HepG2 (cell line): Measurements from ENCODE around the gene NGEF.

Experiments
- ELF4 ChIP-seq: sonication (generic); formaldehyde crosslinking; IDR thresholded peaks from 2 replicates; pipeline ENCODE4 v1.5.0; 2020; ENCODE audit warnings: missing genetic modification reagents, mild to moderate bottlenecking, moderate library complexity, borderline replicate concordance
- FOXK1 ChIP-seq: sonication (generic); formaldehyde crosslinking; IDR thresholded peaks from 2 replicates; pipeline ENCODE4 v1.4.0; 2020; ENCODE audit warnings: low read depth, missing genetic modification reagents, borderline replicate concordance
- HMGXB4 ChIP-seq, 2 experiments: sonication (generic) in 1 of 2; formaldehyde crosslinking in 1 of 2; IDR thresholded peaks; 2 replicates each; pipeline versions ENCODE4 v1.4.0 to v1.6.1; 2018 to 2020; ENCODE audit warnings: missing genetic modification reagents in 2 of 2, borderline replicate concordance in 1 of 2, low read depth in 1 of 2, mild to moderate bottlenecking in 1 of 2, missing biosample characterization in 1 of 2
- MAFF ChIP-seq: IDR thresholded peaks from 2 replicates; pipeline ENCODE4 v1.6.1; 2011; ENCODE audit warnings: low read depth, low read length, improper control_type of control experiment
- MAX ChIP-seq: IDR thresholded peaks from 2 replicates; pipeline ENCODE4 v1.6.1; 2012; ENCODE audit warnings: inconsistent platforms
- POLR2A ChIP-seq, 2 experiments: IDR thresholded peaks; 2 replicates each; pipeline ENCODE4 v1.6.1; 2011; ENCODE audit warnings: low read depth in 2 of 2, low read length in 2 of 2, mild to moderate bottlenecking in 1 of 2, moderate library complexity in 1 of 2; ENCODE audit not compliant: insufficient read depth in 1 of 2
- YY1 ChIP-seq: IDR thresholded peaks from 2 replicates; pipeline ENCODE4 v1.6.1; 2011; ENCODE audit warnings: low read length, low read depth, moderate library complexity, mild to moderate bottlenecking; ENCODE audit not compliant: insufficient read depth, insufficient replicate concordance
- ZFP90 ChIP-seq: sonication (generic); formaldehyde crosslinking; IDR thresholded peaks from 2 replicates; pipeline ENCODE4 v1.8.0; 2022; ENCODE audit warnings: missing genetic modification reagents, mild to moderate bottlenecking, inconsistent platforms, borderline replicate concordance
- ZNF138 ChIP-seq: sonication (generic); formaldehyde crosslinking; IDR thresholded peaks from 2 replicates; pipeline ENCODE4 v1.5.0; 2020; ENCODE audit warnings: mild to moderate bottlenecking, low read depth, missing genetic modification reagents

- TF ChIP-seq ELF4 (CRISPR knock-in tag) (no peak), MAFF (no peak), MAX (no peak), FOXK1 (CRISPR knock-in tag) (no peak), HMGXB4 (CRISPR knock-in tag; IDR thresholded peaks at IDR 0.05; ENCODE audit: borderline replicate concordance in 1 of 2, low read depth in 1 of 2) (no peak), POLR2A (IDR thresholded peaks at IDR 0.05; ENCODE audit: insufficient read depth in 1 of 2, low read depth in 2 of 2, low read length in 2 of 2) (no peak), YY1 (no peak), ZNF138 (CRISPR knock-in tag) (no peak), ZFP90 (CRISPR knock-in tag) (no peak)
Measured at GRCh38 chr2:232927793-232928550, 85.1 kb downstream of the NGEF start.
